GM21360 (cell line): Measurements from ENCODE around the gene SCIN.
"Not testable (repeated sequence)": the region's sequence is repeated elsewhere in the genome, so short reads cannot be mapped to it uniquely, and the experiment has no call there.

ENCODE experiments used
- ATAC-seq: cut with Tn5 transposase; IDR thresholded peaks from one replicate; pipeline ENCODE4 v1.9.1; 2021; ENCODE audit warnings: mild to moderate bottlenecking, moderate library complexity; ENCODE audit not compliant: unreplicated experiment

SCIN gene

DNA sequence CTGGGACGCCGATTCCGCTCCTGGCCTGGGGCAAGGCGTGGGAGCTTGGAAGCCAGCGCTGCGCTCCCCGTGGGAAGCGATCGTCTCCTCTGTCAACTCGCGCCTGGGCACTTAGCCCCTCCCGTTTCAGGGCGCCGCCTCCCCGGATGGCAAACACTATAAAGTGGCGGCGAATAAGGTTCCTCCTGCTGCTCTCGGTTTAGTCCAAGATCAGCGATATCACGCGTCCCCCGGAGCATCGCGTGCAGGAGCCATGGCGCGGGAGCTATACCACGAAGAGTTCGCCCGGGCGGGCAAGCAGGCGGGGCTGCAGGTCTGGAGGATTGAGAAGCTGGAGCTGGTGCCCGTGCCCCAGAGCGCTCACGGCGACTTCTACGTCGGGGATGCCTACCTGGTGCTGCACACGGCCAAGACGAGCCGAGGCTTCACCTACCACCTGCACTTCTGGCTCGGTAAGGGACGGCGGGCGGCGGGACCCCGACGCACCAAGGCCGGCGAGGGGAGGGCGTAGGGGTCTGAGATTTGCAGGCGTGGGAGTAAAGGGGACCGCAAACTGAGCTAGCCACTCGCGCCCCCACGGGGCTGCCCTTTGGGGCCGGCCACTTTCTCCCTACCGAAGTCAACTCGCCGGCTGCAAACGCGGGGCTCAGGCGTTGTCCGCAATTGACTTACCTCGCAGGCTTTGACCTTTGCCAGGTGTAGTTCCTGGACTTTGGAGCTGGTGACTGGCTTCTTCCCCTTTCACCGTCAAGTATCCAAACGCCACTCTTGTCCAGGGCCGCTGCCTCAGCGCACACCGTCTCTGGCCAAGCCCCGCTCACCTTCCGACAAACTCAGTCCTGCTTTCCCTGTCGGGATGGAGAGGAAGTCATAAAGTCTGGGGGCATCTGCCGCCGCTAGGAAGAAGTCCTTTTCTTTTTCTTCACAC is at the start of gene SCIN:
TSS of gene SCIN (plus strand) at position 187 of the 928 bp plus-strand sequence. CDS start at position 254, 67 bp downstream.
- ATAC-seq: no peak

DNA sequence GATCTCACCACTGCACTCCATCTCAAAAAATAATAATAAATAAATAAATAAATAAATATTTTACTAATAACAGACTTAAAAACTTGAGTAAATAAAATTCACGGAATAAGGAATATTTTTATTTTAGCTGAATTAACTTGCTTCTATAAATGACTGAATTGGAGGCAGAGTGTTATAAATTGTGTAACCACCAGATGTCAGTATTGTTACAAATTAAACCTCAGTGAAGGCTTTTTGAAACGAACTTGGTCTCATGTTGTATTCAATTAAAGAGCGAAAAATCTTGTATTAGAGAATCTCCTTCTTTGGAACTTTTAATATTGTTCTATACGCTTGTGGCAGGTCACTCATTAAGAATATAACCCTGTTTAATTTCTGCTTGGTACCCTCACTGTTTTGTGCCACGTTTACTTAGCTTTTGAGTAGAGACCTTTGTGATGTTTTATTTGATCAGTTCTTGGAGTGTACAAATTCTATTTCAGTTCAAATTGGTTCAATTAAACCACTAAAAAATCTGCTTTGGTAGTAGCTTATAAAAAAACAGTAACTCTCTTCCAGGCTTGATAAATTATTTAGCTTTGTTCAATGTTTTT is 45.6 kb upstream of the SCIN start:
- peak; percentile 55 for ATAC-seq

DNA sequence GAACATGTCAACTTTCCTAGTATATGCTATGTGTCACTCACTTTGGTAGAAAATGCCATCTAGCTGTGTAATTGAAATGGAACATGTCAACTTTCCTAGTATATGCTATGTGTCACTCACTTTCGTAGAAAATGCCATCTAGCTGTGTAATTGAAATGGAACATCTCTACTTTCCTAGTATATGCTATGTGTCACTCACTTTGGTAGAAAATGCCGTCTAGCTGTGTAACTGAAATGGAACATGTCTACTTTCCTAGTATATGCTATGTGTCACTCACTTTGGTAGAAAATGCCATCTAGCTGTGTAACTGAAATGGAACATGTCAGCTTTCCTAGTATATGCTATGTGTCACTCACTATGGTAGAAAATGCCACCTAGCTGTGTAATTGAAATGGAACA is 43.8 kb upstream of the SCIN start:
- not testable (repeated sequence) for ATAC-seq

DNA sequence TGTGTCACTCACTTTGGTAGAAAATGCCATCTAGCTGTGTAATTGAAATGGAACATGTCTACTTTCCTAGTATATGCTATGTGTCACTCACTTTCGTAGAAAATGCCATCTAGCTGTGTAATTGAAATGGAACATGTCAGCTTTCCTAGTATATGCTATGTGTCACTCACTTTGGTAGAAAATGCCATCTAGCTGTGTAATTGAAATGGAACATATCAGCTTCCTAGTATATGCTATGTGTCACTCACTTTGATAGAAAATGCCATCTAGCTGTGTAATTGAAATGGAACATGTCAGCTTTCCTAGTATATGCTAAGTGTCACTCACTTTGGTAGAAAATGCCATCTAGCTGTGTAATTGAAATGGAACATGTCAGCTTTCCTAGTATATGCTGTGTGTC is 42.9 kb upstream of the SCIN start:
- not testable (repeated sequence) for ATAC-seq

DNA sequence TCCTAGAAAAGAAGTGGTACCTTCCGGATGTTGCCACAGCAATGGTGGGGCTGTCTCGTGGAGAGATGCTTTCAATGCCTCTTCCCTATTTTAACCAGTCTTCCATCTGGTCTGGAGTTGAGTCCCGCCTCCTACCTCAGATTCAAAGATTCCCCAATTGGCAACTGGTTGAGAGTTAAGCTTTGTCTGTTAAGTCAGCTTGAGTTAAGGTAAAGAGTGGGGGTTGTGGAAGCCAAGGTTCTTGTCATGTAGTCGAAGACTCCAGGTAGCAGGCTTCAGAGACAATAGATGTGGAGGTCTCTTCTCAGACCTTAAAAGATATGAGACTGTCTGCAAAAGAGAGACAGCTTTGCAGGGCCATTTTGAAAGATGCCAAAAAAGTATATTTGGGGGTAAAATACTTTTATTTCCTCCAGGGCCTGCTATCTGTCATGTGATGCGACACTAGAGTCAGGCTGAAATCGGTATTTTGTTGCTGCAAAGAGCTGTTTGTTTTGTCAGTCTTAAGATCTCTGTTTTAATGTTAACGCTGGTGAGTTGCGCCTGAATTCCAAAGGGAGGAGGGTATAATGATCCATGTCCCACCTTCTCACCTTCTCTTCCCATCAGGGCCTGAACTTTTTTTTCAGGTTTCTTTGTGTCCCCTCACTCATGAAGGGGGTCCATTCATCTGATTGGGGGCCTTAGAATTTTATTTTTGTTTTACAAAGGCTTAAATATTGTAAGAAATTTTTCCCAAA is 40.4 kb upstream of the SCIN start:
- no peak for ATAC-seq

DNA sequence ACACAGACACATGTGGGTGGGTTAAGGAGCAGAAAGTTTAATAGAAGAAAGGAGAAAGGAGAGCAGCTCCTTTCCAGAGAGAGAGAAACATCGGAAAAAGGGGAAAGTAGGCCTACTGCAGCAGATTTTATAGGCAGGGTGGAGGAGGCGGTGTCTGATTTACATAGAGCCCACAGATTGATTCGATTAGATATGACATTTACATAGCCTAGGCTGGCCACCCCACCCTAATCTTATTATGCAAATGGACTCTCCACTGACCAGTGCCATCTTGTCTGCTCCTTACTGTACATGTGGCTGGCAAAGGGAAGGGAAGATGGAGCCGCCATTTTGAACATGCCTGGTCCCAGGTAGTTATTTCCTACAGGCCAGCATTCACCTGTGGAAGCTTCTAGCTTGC is 38.7 kb upstream of the SCIN start:
- ATAC-seq: no peak

DNA sequence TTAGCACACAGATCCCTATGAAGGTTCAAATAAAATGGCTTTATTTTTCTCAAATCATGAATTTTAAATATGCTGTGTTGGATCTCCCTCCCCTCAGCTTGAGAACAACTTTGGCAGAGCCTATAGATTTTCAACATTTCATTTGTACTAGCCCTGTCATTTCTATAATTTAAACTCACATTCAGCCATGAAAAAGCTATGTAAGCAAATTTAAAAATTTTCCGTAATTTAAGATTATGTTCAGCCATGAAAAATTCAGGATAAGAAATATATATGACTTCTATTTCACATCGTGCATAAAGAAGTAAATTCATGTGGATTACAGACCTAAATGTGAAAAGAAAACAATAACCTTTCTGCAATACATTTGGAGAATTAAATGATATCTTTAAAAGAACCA is 36.5 kb upstream of the SCIN start:
- ATAC-seq: no peak

DNA sequence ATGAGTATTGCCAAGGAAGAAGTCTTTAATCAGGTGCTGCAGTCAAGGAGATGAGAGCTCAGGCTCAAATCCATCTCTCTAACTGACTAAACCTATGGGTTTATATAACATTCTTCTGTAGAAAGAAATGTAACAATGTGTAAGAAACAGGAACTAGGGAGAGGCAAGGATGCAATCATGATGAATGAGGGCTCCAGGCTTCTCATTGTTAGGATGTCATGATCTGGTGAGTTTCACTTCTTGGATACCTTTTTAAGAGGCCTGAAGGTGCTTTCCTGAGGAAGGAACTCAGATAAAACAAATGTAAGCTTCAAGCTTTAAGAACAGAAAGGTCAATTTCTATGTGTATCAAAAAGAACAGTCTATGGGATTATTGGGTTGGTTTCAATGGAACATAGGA is 30.8 kb upstream of the SCIN start:
- no peak for ATAC-seq

DNA sequence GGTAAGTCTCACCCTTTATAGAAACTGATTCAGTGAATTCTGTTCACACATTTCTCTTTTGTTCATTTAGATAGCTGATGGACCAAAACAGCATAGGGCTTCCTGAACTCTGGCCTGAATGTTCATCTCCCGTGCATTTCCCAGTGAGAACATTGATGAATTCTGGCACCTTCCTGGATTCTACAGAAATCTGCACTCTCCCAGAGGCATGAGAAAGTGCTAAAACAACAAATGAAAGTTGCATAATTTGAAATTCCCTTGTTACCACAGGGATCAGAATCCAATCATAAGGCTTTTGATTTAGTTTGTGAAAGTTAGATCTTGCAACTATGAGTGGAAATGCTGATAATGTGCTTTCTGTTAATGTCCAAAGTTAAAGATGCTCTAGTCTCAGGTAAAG is 29.7 kb upstream of the SCIN start:
- ATAC-seq: no peak

DNA sequence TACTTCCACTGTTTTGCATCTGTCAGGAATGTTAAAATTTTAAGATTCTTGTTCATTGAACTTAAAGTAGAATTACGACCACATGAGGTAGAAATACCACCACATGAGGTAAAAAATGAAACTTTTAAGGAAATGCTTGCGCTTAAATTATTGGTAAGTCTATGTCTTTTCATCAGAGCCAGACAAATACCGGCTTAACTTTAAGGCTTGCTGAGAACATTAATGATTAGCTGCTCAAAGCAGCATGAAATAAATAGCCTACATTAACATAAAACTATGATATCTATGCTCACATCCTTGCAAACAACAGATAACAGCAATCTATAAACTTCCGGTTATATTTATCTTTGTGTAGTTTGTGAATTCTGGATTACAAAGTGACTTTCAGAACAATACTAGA is 26.9 kb upstream of the SCIN start:
- no peak for ATAC-seq

DNA sequence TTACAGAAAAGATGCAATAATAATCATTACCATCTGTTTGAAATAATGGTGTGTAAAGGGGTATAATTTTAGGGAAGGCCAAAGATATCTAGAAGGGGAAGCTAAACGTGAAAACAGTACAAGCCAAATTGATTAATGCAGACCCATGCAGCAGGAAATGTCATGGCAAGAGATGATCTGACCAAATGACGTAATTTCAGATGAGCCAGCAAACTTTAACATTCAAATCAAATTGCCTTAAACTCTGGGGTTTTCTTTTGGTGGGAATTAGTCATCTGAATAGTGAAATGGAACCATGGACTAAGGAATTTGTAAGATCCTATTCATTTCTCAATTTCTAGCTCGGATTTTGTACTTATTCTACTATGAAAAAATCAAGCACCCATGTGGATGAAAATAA is 21.4 kb upstream of the SCIN start:
- no peak for ATAC-seq

DNA sequence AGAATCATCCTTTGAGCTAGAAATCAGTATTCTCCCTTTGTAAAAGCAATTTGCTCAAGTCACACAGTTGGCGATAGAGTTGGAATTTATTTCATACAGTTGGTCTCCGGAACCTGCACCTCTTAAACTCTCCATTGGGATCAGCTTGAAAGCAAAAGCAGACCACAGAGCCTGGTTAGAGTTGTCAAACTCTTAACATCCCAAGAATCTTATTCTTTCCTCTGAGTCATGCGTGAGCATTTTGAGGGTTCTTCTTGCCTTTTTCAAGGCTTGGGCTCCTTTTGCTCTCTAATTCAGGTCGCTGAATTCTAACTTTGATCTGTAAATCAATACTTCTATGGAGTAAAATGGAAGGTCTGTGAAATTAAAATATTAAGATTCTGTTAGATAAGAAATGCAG is 19.6 kb upstream of the SCIN start:
- no peak for ATAC-seq

DNA sequence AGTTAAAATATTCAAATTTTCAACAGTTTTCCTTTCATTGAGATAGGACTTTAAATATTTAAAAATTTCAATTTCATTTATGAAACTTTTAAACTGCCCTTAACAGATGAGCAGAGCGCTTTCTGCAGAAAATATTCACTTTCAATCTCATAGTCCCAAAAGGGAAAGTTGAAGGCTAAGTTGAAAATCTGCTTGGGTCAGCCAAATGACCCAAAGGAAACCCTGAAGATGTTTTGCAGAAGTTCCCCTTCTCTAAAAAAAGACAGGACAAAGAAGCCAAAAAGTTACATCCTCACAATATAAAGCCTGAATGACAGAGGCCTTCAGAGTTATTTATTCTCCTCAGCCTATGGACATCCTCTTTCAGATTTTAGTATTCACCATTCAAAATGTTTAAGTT is 17.6 kb upstream of the SCIN start:
- no peak for ATAC-seq

DNA sequence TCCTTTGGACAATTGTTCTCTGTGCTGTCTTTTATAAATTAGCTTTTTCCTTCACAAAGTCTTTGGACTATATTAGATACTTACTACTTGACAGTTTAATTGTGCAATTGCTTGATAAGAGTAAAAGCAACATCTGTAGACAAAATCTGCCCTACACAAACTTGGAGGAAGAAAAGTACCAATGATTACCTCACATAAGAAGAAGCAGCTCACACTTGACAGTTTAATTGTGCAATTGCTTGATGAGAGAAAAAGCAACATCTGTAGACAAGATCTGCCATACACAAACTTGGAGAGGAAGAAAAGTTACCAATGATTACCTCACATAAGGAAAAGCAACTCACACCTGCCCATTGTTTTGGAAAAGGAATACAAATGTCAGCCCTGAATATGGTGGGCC is 17.1 kb upstream of the SCIN start:
- ATAC-seq: no peak

DNA sequence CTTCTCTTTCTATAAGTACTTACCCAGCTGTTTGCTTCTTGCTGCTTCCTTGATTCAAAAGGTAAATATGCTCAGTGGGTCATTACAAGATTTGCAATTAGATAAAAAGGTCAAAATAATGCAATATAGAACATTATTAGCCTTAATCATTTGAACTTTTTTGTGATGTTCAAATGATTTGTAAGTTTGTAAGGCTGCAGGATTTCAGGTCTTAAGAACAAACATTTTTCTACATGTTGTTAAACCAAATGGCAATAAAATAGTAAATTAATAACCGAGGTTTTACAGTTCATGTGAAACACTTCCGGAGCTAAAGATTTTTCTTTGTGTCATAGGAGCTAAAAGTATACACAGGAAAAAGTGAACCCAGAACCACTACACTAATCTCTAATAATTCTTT is 16.2 kb upstream of the SCIN start:
- ATAC-seq: no peak

DNA sequence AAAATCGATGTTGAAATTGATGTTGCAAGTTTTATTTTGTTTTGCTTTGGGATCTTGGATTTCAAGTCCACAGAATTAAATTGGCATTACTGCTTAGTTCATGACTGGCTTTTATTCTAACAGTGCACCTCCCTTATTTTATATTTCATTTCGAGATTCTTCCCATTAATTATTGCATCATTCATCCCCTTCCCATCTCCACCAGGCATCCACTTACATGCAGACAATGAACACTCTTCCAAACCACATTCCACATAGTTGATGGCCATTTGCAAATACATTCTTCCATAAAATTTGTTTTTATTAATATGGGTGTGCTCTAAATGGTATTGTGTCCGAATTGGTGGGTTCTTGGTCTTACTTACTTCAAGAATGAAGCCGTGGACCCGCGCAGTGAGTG is 15.6 kb upstream of the SCIN start:
- no peak for ATAC-seq

DNA sequence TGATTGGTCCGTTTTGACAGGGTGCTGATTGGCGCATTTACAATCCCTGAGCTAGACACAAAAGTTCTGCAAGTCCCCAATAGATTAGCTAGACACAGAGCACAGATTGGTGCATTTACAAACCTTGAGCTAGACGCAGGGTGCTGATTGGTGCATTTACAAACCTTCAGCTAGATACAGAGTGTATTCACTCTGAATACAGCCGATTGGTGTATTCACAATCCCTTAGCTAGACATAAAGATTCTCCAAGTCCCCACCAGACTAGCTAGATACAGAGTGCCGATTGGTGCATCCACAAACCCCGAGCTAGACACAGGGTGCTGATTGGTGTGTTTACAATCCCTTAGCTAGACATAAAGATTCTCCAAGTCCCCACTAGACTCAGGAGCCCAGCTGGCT is 14.8 kb upstream of the SCIN start:
- ATAC-seq: not testable (repeated sequence)

DNA sequence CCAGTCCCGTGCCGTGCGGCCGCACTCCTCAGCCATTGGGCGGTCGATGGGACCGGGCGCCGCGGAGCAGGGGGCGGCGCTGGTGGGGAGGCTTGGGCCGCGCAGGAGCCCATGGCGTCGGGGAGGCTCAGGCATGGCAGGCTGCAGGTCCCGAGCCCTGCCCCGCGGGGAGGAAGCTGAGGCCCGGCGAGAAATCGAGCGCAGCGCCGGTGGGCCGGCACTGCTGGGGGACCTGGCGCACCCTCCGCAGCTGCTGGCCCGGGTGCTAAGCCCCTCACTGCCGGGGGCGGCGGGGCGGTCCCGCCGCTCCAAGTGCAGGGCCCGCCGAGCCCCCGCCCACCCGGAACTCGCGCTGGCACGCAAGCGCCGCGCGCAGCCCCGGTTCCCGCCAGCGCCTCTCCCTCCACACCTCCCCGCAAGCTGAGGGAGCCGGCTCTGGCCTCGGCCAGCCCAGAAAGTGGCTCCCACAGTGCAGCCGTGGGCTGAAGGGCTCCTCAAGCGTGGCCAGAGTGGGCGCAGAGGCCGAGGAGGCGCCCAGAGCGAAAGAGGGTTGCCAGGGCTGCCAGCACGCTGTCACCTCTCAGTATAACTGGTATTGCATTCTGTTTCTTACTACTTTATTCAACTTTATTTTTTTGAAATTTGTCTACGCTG is 14.3 kb upstream of the SCIN start:
- ATAC-seq: not testable (repeated sequence)

DNA sequence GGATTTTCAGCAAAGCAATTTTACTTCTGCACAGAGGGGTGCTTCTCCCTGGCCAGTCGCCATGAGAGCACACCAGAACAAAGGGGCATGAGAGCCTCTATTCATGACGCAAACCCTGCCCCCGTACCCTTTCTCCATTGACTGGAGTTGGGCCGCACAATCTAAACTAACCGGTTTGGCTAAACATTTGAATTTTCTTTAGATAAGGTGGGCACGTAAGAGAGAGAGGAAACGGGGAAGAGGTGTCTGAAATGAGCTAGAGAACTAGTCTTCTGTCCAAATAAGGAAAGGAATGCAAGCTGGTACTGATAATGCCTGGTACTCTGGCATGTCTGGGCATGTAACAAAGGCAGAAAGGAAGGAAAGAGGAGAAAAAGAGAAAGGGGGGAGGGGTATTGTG is 13.2 kb upstream of the SCIN start:
- ATAC-seq: no peak

DNA sequence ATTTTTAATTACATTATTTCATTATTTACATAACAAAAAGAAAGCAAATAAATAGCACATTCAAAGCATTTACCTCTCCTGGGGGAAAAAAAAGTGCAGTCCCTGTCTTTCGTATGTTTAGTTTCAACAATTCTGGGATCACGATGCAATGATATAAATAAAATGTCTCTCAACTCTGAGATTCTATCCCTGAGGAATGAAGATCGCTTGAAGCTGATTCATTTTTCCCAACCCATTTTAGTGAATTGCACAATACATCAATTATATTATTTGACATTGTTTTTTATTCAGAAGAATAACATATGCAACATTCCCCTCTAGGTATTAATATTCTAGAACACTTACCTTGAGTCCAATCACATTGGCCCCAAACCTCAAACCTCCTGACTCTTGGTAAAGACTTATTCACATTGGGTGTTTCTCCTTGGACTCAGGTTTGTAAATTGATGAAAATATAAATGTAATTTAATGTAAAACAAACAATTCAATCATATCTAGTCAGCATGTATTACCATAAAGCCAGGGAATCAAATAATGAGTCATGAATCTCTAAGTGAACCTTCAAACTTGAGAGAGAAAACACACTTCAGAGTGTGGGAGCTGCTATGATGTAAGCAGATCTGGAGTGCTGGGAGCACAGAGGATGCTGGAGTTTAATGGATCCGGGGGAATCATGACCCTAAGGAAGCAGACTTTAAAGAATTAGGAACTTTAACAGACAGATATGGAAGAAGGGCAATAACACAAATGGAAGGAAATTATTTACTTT is 5.3 kb upstream of the SCIN start:
- no peak for ATAC-seq

DNA sequence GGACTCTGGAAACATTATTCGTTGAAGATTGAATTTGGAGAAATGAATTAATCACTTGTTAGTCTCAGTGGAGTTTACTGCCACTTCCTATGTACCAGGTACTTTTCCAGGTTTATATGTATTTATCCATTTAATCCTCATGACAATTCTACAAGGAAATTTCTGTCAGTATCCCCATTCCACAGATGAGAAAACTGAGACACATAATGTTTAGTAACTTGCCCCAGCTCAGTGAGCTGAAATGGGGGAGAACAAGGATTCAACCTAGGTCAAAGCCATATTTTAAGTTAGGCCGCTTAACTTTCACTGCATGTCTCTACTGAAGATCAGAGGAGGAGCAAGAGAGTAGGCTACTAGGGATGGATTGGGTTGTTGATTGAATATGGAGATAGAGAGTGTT is 4.6 kb upstream of the SCIN start:
- ATAC-seq: no peak
